Measurements from ENCODE around the gene IL6. TPM values are rescaled to one million over a fixed set of nuclear protein-coding genes. Genes with fewer than 3 reads are reported as not detected.
"Not testable (repeated sequence)": the region's sequence is repeated elsewhere in the genome, so short reads cannot be mapped to it uniquely, and the experiment has no call there.

Gene IL6
- total RNA-seq, 1 donor from 2014 or later: not detected

DNA sequence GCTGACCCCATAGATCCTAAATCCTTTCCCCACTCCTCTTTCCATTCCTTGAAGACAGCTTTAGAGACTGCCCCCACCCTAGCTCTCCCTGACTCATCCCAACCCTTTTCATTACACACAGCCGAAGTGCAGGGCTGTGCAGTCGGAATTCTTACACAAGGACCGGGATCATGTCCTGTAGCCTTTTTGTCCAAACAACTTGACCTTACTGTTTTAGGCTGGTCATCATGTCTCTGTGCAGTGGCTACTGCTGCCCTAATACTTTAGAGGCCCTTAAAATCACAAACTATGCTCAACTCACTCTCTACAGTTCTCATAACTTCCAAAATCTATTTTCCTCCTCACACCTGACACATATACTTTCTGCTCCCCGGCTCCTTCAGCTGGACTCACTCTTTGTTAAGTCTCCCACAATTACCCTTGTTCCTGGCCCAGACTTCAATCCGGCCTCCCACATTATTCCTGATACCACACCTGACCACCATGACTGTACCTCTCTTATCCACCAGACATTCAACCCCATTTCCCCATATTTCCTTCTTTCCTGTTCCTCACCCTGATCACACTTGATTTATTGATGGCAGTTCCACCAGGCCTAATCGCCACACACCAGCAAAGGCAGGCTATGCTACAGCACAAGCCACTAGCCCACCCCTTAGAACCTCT, 19.8 kb upstream of the IL6 start:
- not testable (repeated sequence) for DNase-seq; H3K4me3 Mint-ChIP-seq (ENCODE audit: unreplicated experiment); H3K27ac Mint-ChIP-seq (ENCODE audit: unreplicated experiment)

DNA sequence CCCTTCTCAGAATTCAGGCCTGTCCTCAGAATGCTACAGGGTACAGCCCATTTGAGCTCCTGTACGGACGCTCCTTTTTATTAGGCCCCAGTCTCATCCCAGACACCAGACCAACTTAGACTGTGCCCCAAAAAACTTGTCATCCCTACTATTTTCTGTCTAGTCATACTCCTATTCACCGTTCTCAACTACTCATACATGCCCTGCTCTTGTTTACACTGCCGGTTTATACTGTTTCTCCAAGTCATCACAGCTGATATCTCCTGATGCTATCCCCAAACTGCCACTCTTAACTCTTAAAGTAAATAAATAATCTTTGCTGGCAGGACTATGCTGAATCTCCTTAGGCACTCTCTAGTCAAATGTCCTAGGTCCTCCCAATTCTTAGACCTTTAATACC, 18.8 kb upstream of the IL6 start:
- H3K36me3 Mint-ChIP-seq (ENCODE audit: unreplicated experiment); H3K4me1 Mint-ChIP-seq (ENCODE audit: low read depth, unreplicated experiment); DNase-seq; H3K27ac Mint-ChIP-seq (ENCODE audit: unreplicated experiment); H3K27me3 Mint-ChIP-seq (ENCODE audit: unreplicated experiment); H3K4me3 Mint-ChIP-seq (ENCODE audit: unreplicated experiment); H3K9me3 Mint-ChIP-seq (ENCODE audit: unreplicated experiment): not testable (repeated sequence)

More for the DNA sequence above, 19.8 kb upstream of the IL6 start:
- H3K4me1 Mint-ChIP-seq (ENCODE audit: low read depth, unreplicated experiment); H3K9me3 Mint-ChIP-seq (ENCODE audit: unreplicated experiment); H3K36me3 Mint-ChIP-seq (ENCODE audit: unreplicated experiment); H3K27me3 Mint-ChIP-seq (ENCODE audit: unreplicated experiment): not testable (repeated sequence)

DNA sequence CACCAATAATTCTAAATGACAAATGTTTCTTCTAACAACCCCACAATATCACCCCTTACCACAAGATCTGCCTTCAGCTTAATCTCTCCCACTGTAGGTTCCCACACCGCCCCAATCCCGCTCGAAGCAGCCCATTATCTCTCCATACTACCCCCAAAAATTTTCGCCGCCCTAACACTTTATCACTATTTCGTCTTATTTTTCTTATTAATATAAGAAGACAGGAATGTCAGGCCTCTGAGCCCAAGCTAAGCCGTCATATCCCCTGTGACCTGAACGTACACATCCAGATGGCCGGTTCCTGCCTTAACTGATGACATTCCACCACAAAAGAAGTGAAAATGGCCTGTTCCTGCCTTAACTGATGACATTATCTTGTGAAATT, 18.3 kb upstream of the IL6 start:
- not testable (repeated sequence) for H3K27me3 Mint-ChIP-seq (ENCODE audit: unreplicated experiment); H3K27ac Mint-ChIP-seq (ENCODE audit: unreplicated experiment); H3K4me1 Mint-ChIP-seq (ENCODE audit: low read depth, unreplicated experiment); DNase-seq; H3K4me3 Mint-ChIP-seq (ENCODE audit: unreplicated experiment); H3K9me3 Mint-ChIP-seq (ENCODE audit: unreplicated experiment); H3K36me3 Mint-ChIP-seq (ENCODE audit: unreplicated experiment)

DNA sequence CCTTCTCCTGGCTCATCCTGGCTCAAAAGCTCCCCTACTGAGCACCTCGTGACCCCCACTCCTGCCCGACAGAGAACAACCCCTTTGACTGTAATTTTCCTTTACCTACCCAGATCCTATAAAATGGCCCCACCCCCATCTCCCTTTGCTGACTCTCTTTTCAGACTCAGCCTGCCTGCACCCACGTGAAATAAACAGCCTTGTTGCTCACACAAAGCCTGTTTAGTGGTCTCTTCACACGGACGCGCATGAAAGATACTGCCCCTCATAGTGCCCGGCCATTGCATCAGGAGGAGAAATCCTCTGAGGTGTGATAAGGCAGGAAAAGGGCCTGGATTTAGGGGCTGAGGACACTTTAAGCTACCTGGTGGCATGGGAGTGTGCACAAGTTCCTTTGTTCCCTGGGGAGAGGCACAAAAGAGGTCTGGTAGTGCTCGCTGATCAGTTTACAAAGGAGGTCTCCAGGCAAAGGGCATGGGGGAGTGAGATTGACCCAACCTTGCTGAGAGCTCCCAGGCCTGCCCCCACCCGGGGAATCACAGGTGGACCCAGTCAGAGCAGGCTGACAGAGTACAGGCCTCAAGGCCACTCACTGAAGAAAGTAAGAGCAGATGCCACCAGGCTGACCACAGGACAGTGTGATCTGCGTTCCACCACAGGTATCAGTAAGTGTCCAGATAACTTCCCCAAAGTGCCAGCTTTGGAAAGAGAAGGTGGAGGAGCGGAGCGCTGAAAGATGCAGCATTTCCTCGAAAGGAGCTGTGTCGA, 17.8 kb upstream of the IL6 start:
- not testable (repeated sequence) for H3K27me3 Mint-ChIP-seq (ENCODE audit: unreplicated experiment); H3K4me1 Mint-ChIP-seq (ENCODE audit: low read depth, unreplicated experiment); H3K36me3 Mint-ChIP-seq (ENCODE audit: unreplicated experiment); DNase-seq; H3K27ac Mint-ChIP-seq (ENCODE audit: unreplicated experiment); H3K4me3 Mint-ChIP-seq (ENCODE audit: unreplicated experiment); H3K9me3 Mint-ChIP-seq (ENCODE audit: unreplicated experiment)

DNA sequence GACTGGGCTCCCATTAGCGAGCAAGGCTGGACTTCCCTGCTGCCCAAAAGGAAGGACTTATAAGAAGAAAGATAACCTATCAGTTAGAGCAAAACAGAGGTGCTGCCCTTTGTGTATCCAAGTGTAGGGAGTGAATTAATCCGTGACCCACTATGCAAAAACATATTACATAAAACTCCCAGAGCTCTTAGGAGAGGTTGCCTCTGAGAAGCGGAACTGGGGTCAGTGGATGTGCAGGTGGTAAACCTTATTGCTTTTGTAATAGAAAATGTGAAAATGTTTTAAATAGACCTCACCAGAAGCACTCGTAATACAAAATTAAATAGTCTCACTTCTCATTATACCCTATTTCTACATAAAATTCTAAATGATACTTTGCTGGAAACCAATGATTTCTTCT, 17.1 kb upstream of the IL6 start:
- H3K27me3 Mint-ChIP-seq (ENCODE audit: unreplicated experiment): no peaks in the 10 kb centered on the region
- TF ChIP-seq, protein P1, sequence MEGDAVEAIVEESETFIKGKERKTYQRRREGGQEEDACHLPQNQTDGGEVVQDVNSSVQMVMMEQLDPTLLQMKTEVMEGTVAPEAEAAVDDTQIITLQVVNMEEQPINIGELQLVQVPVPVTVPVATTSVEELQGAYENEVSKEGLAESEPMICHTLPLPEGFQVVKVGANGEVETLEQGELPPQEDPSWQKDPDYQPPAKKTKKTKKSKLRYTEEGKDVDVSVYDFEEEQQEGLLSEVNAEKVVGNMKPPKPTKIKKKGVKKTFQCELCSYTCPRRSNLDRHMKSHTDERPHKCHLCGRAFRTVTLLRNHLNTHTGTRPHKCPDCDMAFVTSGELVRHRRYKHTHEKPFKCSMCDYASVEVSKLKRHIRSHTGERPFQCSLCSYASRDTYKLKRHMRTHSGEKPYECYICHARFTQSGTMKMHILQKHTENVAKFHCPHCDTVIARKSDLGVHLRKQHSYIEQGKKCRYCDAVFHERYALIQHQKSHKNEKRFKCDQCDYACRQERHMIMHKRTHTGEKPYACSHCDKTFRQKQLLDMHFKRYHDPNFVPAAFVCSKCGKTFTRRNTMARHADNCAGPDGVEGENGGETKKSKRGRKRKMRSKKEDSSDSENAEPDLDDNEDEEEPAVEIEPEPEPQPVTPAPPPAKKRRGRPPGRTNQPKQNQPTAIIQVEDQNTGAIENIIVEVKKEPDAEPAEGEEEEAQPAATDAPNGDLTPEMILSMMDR (IDR thresholded peaks at IDR 0.05; ENCODE audit: partially characterized antibody, unreplicated experiment): no peak
- DNase-seq: no peak
- no peaks in the 10 kb centered on the region for H3K4me1 Mint-ChIP-seq (ENCODE audit: low read depth, unreplicated experiment)
- no peaks in the 10 kb centered on the region for H3K9me3 Mint-ChIP-seq (ENCODE audit: unreplicated experiment)
- no peaks in the 10 kb centered on the region for H3K36me3 Mint-ChIP-seq (ENCODE audit: unreplicated experiment)
- no peak overlapping the region for H3K4me3 Mint-ChIP-seq (ENCODE audit: unreplicated experiment)
- H3K27ac Mint-ChIP-seq (ENCODE audit: unreplicated experiment): no peak overlapping the region

DNA sequence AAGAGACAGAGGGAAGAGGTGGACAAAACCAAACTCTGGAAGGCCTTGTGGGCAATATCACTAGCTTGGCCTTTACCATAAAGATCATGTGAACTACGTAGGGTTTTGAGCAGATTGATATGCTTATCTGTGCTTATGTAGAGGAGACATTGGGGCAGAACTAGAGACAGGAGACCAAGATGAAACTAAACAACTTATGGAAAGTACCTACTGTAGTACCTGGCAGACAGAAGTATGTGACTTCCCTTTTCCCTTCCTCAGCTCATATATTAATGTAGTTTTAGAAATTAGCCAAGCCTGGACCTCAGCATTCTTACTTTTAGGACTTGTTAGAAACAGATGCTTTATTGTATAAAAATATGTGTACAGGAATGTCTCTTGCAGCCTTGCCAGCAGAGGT, 14.0 kb upstream of the IL6 start:
- H3K27me3 Mint-ChIP-seq (ENCODE audit: unreplicated experiment): no peaks in the 10 kb centered on the region
- H3K4me1 Mint-ChIP-seq (ENCODE audit: low read depth, unreplicated experiment): peaks cover 6% of the 10 kb centered on the region
- H3K36me3 Mint-ChIP-seq (ENCODE audit: unreplicated experiment): no peaks in the 10 kb centered on the region

More for the DNA sequence above, 14.0 kb upstream of the IL6 start:
- no peaks in the 10 kb centered on the region for H3K9me3 Mint-ChIP-seq (ENCODE audit: unreplicated experiment)
- TF ChIP-seq, protein P1 (IDR thresholded peaks at IDR 0.05; ENCODE audit: partially characterized antibody, unreplicated experiment): no peak
- no peak overlapping the region for H3K27ac Mint-ChIP-seq (ENCODE audit: unreplicated experiment)
- no peak overlapping the region for H3K4me3 Mint-ChIP-seq (ENCODE audit: unreplicated experiment)
- no peak for DNase-seq
